ACC112 (cell line): ENCODE measurements around the gene AOPEP.
A peak's percentile ranks its signal among the peaks of the same experiment; 100 is the strongest.

Source experiments
- H2AFZ ChIP-seq: fragments of 200-600 bp; sonication (generic); one replicate; pipeline ENCODE4 v1.6.0; 2017; ENCODE audit warnings: antibody characterized with exemption, low read length; ENCODE audit not compliant: unreplicated experiment
- H3K27ac ChIP-seq: fragments of 200-600 bp; sonication (generic); 2 replicates; pipeline ENCODE4 v1.5.1; 2014; ENCODE audit warnings: low read depth, mild to moderate bottlenecking, antibody characterized with exemption, low read length, moderate library complexity
- H3K27me3 ChIP-seq: fragments of 200-600 bp; sonication (generic); 2 replicates; pipeline ENCODE4 v1.6.1; 2014; ENCODE audit warnings: mild to moderate bottlenecking, antibody characterized with exemption, low read length, moderate library complexity, mixed read lengths; ENCODE audit not compliant: insufficient read depth
- H3K36me3 ChIP-seq: fragments of 200-600 bp; sonication (generic); 2 replicates; pipeline ENCODE4 v1.6.1; 2016; ENCODE audit warnings: mild to moderate bottlenecking, antibody characterized with exemption, low read length, moderate library complexity, mixed read lengths; ENCODE audit not compliant: insufficient read depth
- H3K4me1 ChIP-seq: fragments of 200-600 bp; sonication (generic); one replicate; pipeline ENCODE4 v1.6.1; 2016; ENCODE audit warnings: low read length, mixed read lengths; ENCODE audit not compliant: insufficient read depth, unreplicated experiment, control insufficient read depth
- H3K4me3 ChIP-seq: fragments of 200-600 bp; sonication (generic); 2 replicates; pipeline ENCODE4 v1.5.1; 2014; ENCODE audit warnings: mild to moderate bottlenecking, low read depth, low read length
- H3K79me2 ChIP-seq: fragments of 200-600 bp; sonication (generic); one replicate; pipeline ENCODE4 v1.6.0; 2016; ENCODE audit warnings: low read length; ENCODE audit not compliant: control insufficient read depth, unreplicated experiment, insufficient read depth

The AOPEP gene

DNA sequence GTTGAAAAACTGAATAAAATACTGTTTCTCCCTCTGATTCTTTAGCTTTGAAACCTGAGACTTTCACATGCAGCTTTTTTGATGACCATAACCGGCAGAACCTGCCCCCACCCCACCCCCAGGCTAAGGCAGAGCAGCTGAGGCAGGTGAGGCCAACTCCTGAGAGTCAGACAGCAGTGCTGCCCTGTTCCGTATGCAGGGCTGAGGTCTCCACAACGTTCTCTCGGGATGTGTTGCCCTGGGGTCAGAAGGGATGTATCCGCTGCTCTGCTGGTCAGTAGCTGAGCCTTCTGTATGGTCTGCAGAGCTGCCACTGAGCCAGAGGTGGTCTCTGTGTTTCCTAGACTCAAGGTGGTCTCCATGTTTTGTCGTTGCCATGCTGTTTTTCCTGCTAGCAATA is 190.5 kb downstream of the AOPEP start:
- Histone ChIP-seq H3K27me3 (no peaks in the 10 kb centered on the region), H3K4me1 (peaks cover 59% of the 10 kb centered on the region), H3K4me3 (no peak overlapping the region), H3K27ac (no peak overlapping the region), H3K79me2 (no peaks in the 10 kb centered on the region), H2AFZ (no peak overlapping the region), H3K36me3 (no peaks in the 10 kb centered on the region)

DNA sequence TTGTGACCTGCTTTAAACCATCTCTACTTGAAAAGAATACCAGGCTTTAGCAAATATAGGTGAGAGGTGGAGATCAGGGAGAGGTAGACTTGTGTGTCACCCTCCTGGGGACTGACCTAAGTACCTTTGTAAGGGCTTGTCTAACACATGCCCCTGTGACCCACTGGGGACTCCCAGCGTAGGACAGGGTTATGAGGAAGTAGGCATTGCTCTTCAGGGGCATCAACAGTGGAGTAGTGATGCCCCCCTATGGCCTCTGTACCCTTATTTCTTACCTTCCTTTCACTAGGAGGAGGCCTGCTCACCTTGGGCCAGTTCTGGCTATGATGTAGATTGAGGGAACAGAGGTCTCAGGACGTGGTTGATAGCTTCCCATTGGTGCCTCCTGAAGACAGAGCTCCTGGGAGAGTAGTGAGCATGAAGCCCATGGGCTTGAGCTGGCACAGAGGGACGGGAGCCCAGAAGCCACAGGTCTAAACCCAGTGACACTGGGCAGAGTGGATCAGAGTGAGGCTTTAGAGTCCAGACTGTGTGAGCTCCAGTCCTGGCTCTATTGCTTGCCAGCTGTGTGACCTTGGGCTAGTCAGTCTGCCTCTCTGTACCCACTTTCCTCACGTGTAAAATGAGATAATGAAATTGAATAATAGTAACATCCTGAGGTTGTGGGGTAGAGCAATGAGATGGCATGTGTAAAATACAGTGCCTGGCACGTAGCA is 191.7 kb downstream of the AOPEP start:
- H3K4me3 ChIP-seq: no peak overlapping the region
- no peaks in the 10 kb centered on the region for H3K36me3 ChIP-seq
- H3K27ac ChIP-seq: no peak overlapping the region
- no peaks in the 10 kb centered on the region for H3K27me3 ChIP-seq
- H2AFZ ChIP-seq: no peak overlapping the region
- H3K4me1 ChIP-seq: peaks cover 59% of the 10 kb centered on the region
- H3K79me2 ChIP-seq: no peaks in the 10 kb centered on the region

DNA sequence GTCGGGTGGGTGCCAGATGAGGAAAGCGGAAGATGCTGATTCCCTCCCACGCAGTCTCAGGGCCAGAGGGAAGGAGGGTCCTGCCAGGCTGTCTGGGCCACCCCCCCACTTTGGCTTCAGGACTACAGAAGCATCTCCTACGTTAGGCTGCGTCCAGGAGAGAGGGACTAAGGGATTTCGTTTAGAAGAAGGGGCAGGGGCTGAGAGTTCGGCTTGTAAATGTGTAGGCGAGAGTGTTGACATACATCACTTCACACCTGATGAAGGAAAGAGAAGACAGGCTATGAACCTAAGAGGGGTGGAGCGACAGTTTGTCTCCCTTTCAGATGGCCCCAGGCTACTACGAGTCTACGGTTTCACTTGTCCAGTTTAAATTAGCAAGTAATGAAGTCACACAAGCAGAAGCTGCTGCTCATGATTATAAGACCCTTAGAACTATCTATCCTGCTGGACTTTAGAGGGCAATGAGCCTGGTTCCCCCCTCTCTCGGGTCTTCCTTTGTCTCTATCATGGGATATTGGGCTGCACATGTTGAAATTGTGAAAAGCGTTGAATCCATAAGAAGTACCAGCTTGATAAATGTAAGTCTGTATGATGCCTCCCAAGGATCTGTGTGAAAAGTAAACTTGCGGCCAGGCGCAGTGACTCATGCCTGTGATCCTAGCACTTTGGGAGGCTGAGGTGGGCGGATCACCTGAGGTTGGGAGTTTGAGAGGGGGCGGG is 193.0 kb downstream of the AOPEP start:
- peaks cover 7% of the 10 kb centered on the region; the same call in 1 of the 2 replicates for H3K36me3 ChIP-seq
- H3K4me3 ChIP-seq: no peak overlapping the region
- H3K79me2 ChIP-seq: peaks cover 3% of the 10 kb centered on the region
- peaks cover 50% of the 10 kb centered on the region for H3K4me1 ChIP-seq
- H3K27me3 ChIP-seq: no peaks in the 10 kb centered on the region
- H2AFZ ChIP-seq: no peak overlapping the region
- H3K27ac ChIP-seq: peak overlapping the region; percentile 94

DNA sequence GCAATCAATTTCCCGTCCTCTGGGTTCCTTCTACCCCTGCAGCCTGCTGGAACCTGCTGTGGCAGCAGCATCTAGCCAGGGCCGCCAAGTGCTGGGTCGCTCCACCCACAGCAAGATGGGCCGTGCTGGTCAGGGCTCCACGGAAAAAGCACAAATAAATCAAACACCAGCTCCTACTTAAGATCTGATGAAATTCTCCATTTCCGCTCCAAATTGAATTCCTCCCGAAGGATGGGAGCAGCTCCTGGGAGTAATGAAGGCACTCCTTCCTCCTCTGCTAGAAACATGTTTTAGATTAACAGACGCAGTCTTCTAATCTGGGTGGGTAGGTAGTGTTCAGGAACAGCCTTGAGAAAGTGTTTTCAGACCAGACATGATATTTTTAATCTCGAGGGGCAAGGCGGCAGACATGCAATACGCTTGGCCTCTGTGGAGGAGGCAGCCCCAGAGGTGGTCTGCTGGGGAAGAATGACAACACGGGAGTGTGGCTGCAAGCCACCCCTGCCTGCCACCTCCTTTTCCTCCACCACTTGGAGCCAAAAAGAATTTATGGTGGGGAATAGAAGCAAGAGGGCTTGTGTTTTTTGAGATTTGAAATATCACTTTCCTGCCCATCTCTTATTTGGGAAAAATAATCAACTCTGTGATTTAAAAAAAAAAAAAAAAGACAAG is 194.1 kb downstream of the AOPEP start:
- Histone ChIP-seq H3K4me3 (peak overlapping the region; percentile 56), H3K79me2 (peaks cover 3% of the 10 kb centered on the region), H3K4me1 (peaks cover 44% of the 10 kb centered on the region), H3K27ac (peak overlapping the region; percentile 94), H3K27me3 (no peaks in the 10 kb centered on the region), H2AFZ (peak overlapping the region; percentile 91), H3K36me3 (peaks cover 7% of the 10 kb centered on the region; the same call in 1 of the 2 replicates)

DNA sequence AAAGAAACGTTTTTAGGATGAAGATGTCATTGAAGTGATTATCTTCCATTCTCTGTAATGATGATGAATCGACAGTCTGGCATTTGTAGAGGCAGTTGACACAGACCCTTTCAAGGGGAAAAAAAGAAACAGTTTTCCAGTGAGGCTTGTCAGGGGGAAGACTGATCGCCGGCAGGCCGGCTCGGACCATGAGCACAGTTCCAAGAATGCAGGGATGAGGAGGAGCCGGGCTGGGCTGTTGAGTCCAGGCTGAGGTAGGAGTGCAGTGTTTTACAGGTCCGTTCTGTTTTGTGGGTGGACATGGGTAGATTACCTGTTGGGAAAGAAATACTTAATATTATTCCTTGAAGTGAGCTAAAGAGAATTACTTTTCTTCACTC is 194.6 kb downstream of the AOPEP start:
- Histone ChIP-seq H2AFZ (peak overlapping the region; percentile 20), H3K79me2 (peaks cover 3% of the 10 kb centered on the region), H3K4me1 (peaks cover 44% of the 10 kb centered on the region), H3K27me3 (no peaks in the 10 kb centered on the region), H3K36me3 (peaks cover 7% of the 10 kb centered on the region; the same call in 1 of the 2 replicates), H3K4me3 (peak overlapping the region; percentile 56), H3K27ac (peak overlapping the region; percentile 94)

DNA sequence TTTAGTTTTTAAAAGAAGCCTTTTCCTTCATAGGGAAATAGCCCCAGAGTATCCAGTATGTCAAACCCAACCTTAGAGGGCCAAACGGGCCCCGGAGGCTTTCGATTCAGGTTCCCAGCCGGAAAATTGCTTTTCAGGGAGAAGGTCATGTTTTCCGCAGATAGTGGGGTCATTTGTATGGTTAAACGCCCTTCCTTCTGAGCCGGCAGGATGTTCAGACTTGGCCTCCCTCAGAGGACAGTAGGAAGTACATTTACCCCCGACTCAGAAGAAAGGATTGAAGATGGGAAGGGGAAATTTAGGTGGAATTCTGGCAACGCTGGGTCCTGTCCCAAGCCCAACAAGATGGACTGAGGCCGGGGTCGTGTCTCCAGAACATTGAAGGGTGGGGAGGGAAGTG is 195.2 kb downstream of the AOPEP start:
- Histone ChIP-seq H3K4me1 (peaks cover 44% of the 10 kb centered on the region), H3K4me3 (peak overlapping the region; percentile 56), H3K27me3 (no peaks in the 10 kb centered on the region), H2AFZ (peak overlapping the region; percentile 20), H3K27ac (peak overlapping the region; percentile 94), H3K79me2 (peaks cover 3% of the 10 kb centered on the region), H3K36me3 (peaks cover 7% of the 10 kb centered on the region; the same call in 1 of the 2 replicates)

DNA sequence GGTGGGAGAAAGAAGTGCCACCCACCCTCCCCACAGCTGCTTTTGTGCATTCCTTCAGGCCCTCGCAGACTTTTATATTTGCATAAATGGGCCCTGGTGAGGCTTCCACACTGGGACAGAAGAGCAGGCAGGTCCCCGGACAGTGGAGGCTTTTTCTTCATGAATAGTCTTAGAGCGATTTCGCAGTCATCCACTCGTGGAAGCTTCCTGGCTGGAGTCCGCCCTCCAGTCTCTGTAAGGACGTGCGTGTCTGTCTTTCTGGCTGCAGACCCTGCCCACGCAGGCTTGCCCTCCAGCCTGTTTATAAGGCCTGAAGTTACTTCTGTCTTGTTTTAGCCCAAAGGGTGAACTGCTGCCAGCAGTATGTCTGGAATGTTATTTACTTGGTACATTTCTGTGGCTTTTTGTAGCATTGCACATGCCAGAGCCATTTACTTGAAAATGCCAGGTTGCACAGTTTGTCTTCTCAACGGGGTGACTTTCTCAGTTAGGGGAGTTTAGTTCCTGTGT is 195.7 kb downstream of the AOPEP start:
- Histone ChIP-seq H3K27ac (peak overlapping the region; percentile 94), H3K4me3 (peak overlapping the region; percentile 56), H2AFZ (peak overlapping the region; percentile 20), H3K79me2 (peaks cover 3% of the 10 kb centered on the region), H3K36me3 (peaks cover 7% of the 10 kb centered on the region; the same call in 1 of the 2 replicates), H3K4me1 (peaks cover 44% of the 10 kb centered on the region), H3K27me3 (no peaks in the 10 kb centered on the region)

DNA sequence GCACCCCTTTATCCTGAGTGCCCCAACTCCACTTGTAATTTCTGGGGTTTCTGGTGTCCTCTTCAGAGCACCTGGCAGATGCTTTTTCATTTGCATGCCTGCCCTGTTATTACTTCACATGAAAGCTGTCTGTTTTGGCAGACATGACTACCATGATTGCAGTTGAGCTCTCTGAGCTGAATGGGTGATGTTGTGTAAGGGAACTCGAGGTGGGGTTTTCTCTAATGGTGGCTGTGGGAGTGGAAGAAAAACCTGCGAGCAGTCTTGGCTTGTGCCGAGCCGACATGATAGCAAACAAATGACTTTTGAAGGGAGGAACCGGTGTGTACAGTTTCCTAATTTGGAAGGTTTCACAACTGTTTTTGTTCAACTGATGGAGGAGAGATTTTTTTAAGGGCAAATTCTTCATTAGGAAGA is 196.2 kb downstream of the AOPEP start:
- peak overlapping the region; percentile 56 for H3K4me3 ChIP-seq
- H3K27ac ChIP-seq: peak overlapping the region; percentile 94
- H3K27me3 ChIP-seq: no peaks in the 10 kb centered on the region
- H2AFZ ChIP-seq: peak overlapping the region; percentile 5
- H3K4me1 ChIP-seq: peaks cover 44% of the 10 kb centered on the region
- H3K79me2 ChIP-seq: peaks cover 3% of the 10 kb centered on the region
- H3K36me3 ChIP-seq: peaks cover 7% of the 10 kb centered on the region; the same call in 1 of the 2 replicates

DNA sequence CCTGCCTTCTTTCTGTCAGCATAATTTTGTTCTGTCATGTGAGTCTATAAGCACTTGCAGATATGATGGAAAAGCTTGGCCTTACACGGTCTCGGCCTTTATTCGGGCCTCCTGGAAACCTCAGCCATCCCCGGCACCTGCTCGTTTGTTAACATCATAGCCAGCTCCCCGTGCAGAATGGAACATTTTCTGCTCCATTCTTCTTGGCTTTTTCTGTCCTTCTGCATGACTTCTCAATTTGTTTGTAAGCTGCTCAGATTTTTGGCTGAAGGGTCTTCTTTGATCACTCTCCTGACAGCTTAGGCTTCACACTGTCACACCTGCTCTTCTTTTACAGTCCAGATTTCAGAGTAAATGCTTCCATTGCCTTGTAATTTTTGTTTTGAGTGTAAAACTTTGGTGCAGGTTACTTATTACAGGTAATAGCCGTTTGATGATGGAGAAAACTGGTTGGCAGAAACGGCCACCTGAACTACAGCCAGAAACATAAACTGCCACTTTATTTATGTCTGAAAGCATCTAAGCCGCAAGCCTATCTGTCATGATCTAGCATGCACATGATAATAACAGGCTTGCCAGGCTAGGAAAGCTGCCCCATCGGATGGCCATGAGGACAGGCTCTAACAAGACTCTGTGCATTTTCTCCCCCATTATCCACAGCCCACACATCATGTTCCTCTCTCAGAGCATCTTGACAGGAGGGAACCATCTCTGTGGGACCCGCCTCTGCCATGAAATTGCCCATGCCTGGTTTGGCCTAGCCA is 197.0 kb downstream of the AOPEP start:
- no peaks in the 10 kb centered on the region for H3K27me3 ChIP-seq
- peaks cover 44% of the 10 kb centered on the region for H3K4me1 ChIP-seq
- peak overlapping the region; percentile 56; the same call in 1 of the 2 replicates for H3K4me3 ChIP-seq
- peaks cover 7% of the 10 kb centered on the region; the same call in 1 of the 2 replicates for H3K36me3 ChIP-seq
- H3K27ac ChIP-seq: peak overlapping the region; percentile 94
- H3K79me2 ChIP-seq: peaks cover 3% of the 10 kb centered on the region
- no peak overlapping the region for H2AFZ ChIP-seq
